Activated naive CD8-positive, alpha-beta T cell treated with anti-CD3 and anti-CD28 coated beads for 36 hours (primary cell): ENCODE results near the gene SSX5. TPM values are rescaled to one million over a fixed set of nuclear protein-coding genes. Genes with fewer than 3 reads are reported as not detected.
"Not testable (repeated sequence)": the region's sequence is repeated elsewhere in the genome, so short reads cannot be mapped to it uniquely, and the experiment has no call there.

Experiments used
- DNase-seq: peaks from one replicate; pipeline ENCODE4 v3.0.0; 2021
- H3K27ac Mint-ChIP-seq: one replicate; pipeline ENCODE4 v1.8.0; 2022; ENCODE audit warnings: mild to moderate bottlenecking, moderate library complexity, mixed read lengths
- H3K27me3 Mint-ChIP-seq: one replicate; pipeline ENCODE4 v1.8.0; 2022; ENCODE audit warnings: mild to moderate bottlenecking, mixed read lengths
- H3K36me3 Mint-ChIP-seq: one replicate; pipeline ENCODE4 v1.8.0; 2021; ENCODE audit warnings: mild to moderate bottlenecking, mixed read lengths
- H3K4me1 Mint-ChIP-seq: one replicate; pipeline ENCODE4 v1.8.0; 2021; ENCODE audit warnings: mixed read lengths
- H3K4me3 Mint-ChIP-seq: one replicate; pipeline ENCODE4 v1.8.0; 2022; ENCODE audit warnings: mild to moderate bottlenecking, moderate library complexity, mixed read lengths
- H3K9me3 Mint-ChIP-seq: one replicate; pipeline ENCODE4 v1.8.0; 2022; ENCODE audit warnings: mixed read lengths
- total RNA-seq, 2 experiments: library from RNA; stranded (reverse); gene quantifications; one replicate each; pipeline ENCODE4 v1.2.3, GENCODE V29; 2021

SSX5 gene, protein sequence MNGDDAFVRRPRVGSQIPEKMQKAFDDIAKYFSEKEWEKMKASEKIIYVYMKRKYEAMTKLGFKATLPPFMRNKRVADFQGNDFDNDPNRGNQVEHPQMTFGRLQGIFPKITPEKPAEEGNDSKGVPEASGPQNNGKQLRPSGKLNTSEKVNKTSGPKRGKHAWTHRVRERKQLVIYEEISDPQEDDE
- not detected for total RNA-seq

DNA sequence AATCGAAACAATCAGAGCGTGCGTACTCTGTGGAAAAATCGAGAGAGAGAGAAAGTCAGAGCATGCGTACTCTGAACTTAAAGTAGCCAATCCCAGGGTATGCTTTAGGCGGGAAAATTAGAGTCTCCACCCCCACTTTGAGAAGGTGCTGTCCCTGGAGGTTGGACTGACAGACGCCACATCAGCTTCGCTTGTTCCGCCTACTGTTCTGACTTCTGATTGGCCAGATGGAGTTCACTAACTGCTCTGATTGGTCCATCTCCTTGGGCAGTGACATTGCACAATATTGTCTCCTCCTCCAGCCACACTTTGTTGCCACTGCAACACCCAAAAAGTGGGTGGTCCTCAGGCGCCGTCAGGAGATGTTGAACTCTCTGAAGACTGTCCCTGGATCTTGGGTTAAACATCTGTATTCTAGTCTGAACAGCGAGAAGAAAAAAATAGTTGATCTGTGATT lies at the start of gene SSX5:
TSS of gene SSX5 (minus strand) at position 51 of the 457 bp plus-strand sequence. CDS start 1,437 bp downstream, outside the sequence.
- H3K4me1 Mint-ChIP-seq = no peaks in the 10 kb centered on the region
- H3K4me3 Mint-ChIP-seq = no peak within 1 kb of the TSS
- no peak within 1 kb of the TSS for H3K27ac Mint-ChIP-seq
- H3K36me3 Mint-ChIP-seq = no peaks in the 10 kb centered on the region
- H3K9me3 Mint-ChIP-seq = no peaks in the 10 kb centered on the region
- no peaks in the 10 kb centered on the region for H3K27me3 Mint-ChIP-seq
- DNase-seq = no peak

DNA sequence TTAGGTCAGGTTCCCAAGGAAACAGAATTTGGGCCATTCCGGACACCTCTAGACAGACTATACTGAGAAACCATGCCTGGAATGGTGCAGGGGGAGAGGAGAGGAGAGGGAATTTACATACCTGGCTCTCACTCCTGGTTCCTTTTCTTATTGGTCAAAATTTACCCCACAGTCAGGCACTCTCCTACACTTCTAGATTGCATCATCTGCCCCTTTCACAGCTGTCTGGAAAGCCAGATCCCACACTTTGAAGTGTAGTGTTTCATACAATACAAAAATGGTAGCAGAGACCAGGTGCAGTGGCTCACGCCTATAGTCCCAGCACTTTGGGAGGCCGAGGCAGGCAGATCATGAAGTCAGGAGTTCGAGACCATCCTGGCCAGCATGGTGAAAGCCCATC lies 27.6 kb upstream of the SSX5 start:
- H3K4me1 Mint-ChIP-seq, H3K27ac Mint-ChIP-seq, DNase-seq, H3K9me3 Mint-ChIP-seq, H3K27me3 Mint-ChIP-seq, H3K36me3 Mint-ChIP-seq, H3K4me3 Mint-ChIP-seq: not testable (repeated sequence)

DNA sequence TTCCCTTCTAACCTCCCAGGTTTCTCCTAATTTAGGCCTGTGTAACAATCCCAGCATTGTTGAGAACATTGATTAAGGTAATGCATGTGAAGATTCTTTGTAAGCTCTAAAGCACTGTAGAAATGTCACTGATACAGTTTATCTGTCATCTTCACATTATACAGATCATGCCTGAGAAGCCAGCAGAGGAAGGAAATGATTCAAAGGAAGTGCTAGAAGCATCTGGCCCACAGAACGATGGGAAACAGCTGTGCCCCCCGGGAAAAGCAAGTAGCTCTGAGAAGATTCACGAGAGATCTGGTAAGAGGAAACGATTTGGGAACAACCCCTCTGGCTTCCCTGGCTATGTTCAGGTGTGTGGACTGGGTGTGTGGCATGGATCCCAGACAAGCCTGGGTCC lies 17.7 kb upstream of the SSX5 start:
- not testable (repeated sequence) for H3K27me3 Mint-ChIP-seq, H3K27ac Mint-ChIP-seq, H3K36me3 Mint-ChIP-seq, H3K4me3 Mint-ChIP-seq, DNase-seq, H3K9me3 Mint-ChIP-seq, H3K4me1 Mint-ChIP-seq

DNA sequence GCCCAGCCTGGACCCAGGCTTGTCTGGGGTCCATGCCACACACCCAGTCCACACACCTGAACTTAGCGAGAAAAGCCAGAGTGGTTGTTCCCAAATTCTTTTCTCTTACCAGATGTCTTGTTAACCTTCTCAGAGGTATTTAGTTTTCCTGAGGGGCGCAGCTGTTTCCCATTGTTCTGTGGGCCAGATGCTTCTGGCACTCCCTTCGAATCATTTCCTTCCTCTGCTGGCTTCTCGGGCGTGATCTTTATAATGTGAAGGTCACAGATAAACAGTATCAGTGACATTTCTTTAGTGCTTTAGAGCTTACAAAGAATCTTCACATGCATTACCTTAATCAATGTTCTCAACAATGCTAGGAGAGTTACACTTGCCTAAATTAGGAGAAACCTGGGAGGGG lies 6.6 kb downstream of the SSX5 start:
- H3K27me3 Mint-ChIP-seq, H3K4me1 Mint-ChIP-seq, DNase-seq, H3K27ac Mint-ChIP-seq, H3K36me3 Mint-ChIP-seq, H3K9me3 Mint-ChIP-seq, H3K4me3 Mint-ChIP-seq: not testable (repeated sequence)

DNA sequence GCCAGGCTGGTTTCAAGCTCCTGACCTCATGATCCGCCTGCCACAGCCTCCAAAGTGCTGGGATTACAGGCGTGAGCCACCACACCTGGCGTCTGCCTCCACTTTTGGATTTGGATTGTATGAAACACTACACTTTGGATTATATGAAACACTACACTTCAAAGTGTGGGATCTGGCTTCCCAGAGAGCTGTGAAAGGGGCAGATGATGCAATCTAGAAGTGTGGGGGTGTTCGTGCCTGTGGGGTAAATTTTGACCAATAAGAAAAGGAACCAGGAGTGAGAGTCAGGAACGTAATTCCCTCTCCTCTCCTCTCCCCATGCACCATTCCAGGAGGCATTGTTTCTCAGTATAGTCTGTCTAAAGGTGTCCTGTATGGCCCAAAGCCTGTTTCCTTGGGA lies 14.7 kb downstream of the SSX5 start:
- not testable (repeated sequence) for H3K9me3 Mint-ChIP-seq, H3K27me3 Mint-ChIP-seq, DNase-seq, H3K27ac Mint-ChIP-seq, H3K4me1 Mint-ChIP-seq, H3K4me3 Mint-ChIP-seq, H3K36me3 Mint-ChIP-seq

DNA sequence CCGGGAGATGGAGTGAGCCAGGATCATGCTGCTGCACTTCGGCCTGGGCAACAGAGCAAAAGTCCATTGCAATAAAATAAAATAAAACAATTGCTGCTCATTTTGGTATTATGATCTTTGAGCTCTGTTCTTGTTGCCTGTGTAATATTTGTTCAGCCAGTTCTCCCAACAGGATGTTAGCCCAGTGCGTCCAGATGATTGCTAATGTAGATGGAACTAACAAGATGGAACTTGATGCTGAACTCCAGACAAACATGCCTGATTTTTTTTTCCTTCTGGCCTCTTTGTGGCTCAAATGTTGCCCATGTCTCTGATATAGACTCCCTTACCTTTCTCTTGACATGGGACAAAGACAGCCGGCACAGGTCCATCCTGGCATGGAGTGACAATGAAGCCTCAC lies 15.8 kb downstream of the SSX5 start:
- no peak overlapping the region for H3K27ac Mint-ChIP-seq
- H3K4me3 Mint-ChIP-seq = no peak overlapping the region
- H3K36me3 Mint-ChIP-seq = no peaks in the 10 kb centered on the region
- no peaks in the 10 kb centered on the region for H3K27me3 Mint-ChIP-seq
- H3K9me3 Mint-ChIP-seq = no peaks in the 10 kb centered on the region
- no peaks in the 10 kb centered on the region for H3K4me1 Mint-ChIP-seq
- no peak for DNase-seq

DNA sequence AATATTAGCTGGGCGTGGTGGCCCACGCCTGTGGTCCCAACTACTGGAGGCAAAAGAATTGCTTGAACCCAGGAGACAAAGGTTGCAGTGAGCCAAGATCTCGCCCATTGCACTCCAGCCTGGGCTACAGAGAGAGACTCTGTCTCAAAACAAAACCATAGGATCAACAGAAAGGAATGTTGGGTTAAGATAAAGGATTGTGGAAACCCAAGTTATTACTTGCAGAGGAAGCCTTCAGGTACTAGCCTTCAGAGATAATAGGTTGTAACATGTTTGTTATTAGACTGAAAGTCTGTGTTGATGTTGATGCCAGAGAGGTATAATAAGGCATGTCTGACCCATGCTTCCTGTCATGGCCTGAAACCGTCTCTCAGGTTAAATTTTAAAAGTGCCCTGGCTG lies 16.9 kb downstream of the SSX5 start:
- no peaks in the 10 kb centered on the region for H3K36me3 Mint-ChIP-seq
- no peaks in the 10 kb centered on the region for H3K9me3 Mint-ChIP-seq
- DNase-seq = no peak
- H3K27me3 Mint-ChIP-seq = no peaks in the 10 kb centered on the region
- no peak overlapping the region for H3K4me3 Mint-ChIP-seq
- no peaks in the 10 kb centered on the region for H3K4me1 Mint-ChIP-seq
- H3K27ac Mint-ChIP-seq = no peak overlapping the region

DNA sequence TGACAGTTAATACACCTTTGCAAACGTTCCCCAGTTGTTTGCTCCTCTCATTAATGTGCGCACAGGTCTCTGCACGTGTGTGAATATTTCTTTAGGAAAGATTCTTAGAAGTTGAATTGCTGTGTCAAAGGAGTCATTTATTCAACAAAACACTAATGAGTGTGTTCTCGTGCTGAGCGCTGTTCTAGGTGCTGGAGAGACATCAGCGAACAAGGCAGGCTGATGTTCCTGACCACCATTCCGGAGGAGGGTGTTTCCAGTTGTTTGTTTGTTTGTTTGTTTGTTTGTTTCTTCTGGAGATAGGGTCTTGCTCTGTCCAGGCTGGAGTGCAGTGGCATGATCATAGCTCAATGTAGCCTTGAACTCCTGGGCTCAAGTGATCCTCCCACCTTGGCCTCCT lies 30.3 kb downstream of the SSX5 start:
- not testable (repeated sequence) for H3K36me3 Mint-ChIP-seq, H3K27me3 Mint-ChIP-seq, H3K27ac Mint-ChIP-seq, H3K9me3 Mint-ChIP-seq, H3K4me3 Mint-ChIP-seq, H3K4me1 Mint-ChIP-seq, DNase-seq

DNA sequence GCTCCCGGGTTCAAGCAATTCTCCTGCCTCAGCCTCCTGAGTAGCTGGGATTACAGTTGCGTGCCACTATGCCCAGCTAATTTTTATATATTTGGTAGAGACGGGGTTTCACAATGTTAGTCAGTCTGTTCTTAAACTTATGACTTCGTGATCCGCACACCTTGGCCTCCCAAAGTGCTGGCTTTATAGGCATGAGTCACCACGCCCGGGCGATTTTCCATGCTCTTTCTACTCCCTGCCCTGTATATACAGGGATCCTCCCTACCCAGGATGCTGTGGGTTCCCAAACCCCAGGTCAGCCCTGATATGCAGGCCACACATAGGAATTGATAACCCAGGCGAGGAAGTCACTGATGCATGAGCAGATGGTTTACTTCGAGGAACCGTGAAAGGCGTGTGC lies 31.4 kb downstream of the SSX5 start:
- no peak overlapping the region for H3K4me3 Mint-ChIP-seq
- DNase-seq = no peak
- H3K4me1 Mint-ChIP-seq = no peaks in the 10 kb centered on the region
- H3K27me3 Mint-ChIP-seq = no peaks in the 10 kb centered on the region
- no peak overlapping the region for H3K27ac Mint-ChIP-seq
- H3K36me3 Mint-ChIP-seq = no peaks in the 10 kb centered on the region
- no peaks in the 10 kb centered on the region for H3K9me3 Mint-ChIP-seq

DNA sequence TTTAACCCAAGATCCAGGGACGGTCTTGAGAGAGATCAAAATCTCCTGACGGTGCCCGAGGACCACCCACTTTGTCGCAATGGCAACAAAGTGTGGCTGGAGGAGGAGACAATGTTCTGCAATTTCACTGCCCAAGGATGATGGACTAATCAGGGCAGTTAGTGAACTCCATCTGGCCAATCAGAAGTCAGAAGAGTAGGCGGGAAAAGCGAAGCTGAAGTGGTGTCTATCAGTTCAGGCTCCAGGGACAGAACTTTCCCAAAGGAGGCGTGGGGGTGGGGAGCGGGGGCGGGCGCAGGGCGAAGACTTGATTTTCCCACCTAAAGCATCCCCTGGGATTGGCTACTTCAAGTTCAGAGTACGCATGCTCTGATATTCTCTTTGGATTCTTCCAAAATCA lies 40.6 kb downstream of the SSX5 start:
- Mint-ChIP-seq H3K36me3 (no peaks in the 10 kb centered on the region), H3K4me1 (no peaks in the 10 kb centered on the region), H3K27me3 (no peaks in the 10 kb centered on the region), H3K9me3 (no peaks in the 10 kb centered on the region), H3K27ac (no peak overlapping the region), H3K4me3 (no peak overlapping the region)
- no peak for DNase-seq

DNA sequence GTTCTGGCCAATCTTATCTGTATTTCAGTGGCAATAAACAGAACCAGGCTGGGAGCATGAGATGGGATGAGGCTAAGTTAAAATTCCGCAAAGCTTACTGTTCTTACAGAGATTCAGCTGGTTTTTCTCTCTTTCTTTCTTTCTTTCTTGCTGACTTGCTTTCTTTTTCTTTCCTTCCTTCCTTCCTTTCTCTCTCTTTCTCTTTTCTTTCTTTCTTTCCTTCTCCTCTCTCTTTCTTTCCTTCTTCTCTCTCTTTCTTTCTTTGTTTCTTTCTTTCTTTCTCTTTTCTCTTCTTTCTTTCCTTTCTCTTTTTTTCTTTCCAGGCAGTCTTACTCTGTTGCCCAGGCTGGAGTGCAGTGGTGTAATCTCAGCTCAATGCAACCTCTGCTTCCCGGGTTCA lies 41.8 kb downstream of the SSX5 start:
- Mint-ChIP-seq H3K27me3 (no peaks in the 10 kb centered on the region), H3K4me1 (no peaks in the 10 kb centered on the region)

DNA sequence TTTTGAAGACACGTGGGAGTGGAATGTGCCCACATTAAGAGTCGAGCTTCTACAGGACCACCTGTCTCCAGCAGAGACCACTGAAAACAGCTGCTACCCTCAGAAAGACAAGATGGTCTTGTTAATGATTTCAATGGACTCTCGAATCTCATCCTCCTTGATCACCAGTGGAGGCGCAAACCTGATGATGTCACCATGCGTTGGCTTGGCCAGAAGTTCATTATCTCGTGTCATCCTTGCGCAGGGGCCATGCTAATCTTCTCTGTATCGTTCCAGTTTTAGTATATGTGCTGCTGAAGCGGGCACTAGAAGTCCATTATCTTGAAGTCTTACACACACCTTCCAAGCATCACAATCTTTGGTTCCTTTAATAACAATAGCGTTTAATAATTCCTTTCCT lies 42.8 kb downstream of the SSX5 start:
- DNase-seq = no peak
- Mint-ChIP-seq H3K4me1 (no peaks in the 10 kb centered on the region), H3K9me3 (no peaks in the 10 kb centered on the region), H3K27me3 (no peaks in the 10 kb centered on the region), H3K36me3 (no peaks in the 10 kb centered on the region), H3K4me3 (no peak overlapping the region), H3K27ac (no peak overlapping the region)

More for the DNA sequence above, 41.8 kb downstream of the SSX5 start:
- no peak for DNase-seq
- Mint-ChIP-seq H3K36me3 (no peaks in the 10 kb centered on the region), H3K9me3 (no peaks in the 10 kb centered on the region), H3K4me3 (no peak overlapping the region), H3K27ac (no peak overlapping the region)

DNA sequence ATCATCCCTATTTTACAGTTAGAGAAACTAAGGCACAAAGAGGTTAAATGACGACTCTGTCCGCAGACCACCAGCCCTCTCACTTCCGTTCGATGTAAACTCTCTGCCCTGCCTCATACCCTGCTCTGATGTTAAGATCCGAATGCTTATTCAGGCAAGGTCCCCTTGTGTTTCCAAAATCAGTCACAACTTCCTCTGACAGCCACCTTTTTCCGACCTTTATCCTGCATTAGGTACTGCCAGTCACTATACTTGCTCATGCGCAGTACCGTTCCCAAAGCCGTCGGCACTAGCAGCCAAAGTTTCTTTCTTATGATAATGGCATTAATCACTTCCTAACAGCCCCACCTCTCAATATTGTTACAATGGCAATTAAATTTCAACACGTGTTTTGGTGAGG lies 53.9 kb downstream of the SSX5 start:
- H3K27me3 Mint-ChIP-seq, H3K4me3 Mint-ChIP-seq, H3K9me3 Mint-ChIP-seq, H3K36me3 Mint-ChIP-seq: not testable (repeated sequence)
- Mint-ChIP-seq H3K4me1 (peaks cover 18% of the 10 kb centered on the region), H3K27ac (peak overlapping the region; percentile 51)
- DNase-seq = peak; percentile 15

DNA sequence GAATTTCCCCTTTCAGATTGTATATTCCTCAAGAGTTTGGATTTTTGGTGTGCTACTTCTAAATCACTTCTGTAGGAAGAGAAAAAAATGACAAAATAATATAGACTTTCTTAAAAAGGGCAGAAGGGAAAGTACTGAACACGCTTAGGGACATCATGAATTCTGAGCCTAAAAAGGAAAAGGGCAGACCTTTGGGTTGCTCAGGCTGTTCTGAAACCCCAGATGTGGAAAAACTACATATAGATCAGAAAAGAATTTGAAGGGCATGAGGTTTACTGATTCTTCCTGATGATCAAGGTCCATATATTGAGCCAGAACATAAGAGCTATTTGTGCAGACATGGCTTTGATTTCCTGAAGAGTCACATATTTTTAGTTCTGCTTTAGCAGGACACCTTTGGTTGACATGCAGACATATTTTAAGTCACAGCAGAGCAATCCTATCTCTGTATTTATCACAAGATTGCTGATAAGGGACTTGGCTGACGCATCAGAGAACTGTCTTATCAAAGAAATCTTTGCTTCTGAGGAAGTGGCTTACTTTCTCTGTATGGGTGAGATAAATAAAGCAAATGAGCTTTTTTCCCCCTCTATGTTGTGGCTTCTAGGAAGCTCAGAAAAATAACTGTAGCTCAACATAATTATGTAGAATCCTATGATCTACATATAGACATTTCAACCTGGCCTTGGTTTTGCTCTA lies 54.6 kb downstream of the SSX5 start:
- not testable (repeated sequence) for H3K36me3 Mint-ChIP-seq, H3K27ac Mint-ChIP-seq, H3K9me3 Mint-ChIP-seq, H3K4me3 Mint-ChIP-seq, DNase-seq, H3K27me3 Mint-ChIP-seq
- H3K4me1 Mint-ChIP-seq = peaks cover 18% of the 10 kb centered on the region

DNA sequence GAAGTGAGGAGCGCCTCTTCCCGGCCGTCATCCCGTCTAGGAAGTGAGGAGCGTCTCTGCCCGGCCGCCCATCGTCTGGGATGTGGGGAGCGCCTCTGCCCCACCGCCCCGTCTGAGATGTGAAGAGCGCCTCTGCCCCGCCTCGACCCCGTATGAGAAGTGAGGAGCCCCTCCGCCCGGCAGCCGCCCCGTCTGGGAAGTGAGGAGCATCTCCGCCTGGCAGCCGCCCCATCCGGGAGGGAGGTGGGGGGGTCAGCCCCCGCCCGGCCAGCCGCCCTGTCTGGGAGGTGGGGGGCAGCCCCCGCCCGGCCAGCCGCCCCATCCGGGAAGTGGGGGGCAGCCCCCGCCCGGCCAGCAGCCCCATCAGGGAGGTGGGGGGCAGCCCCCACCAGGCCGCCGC lies 57.5 kb downstream of the SSX5 start:
- H3K27me3 Mint-ChIP-seq, H3K4me3 Mint-ChIP-seq, H3K36me3 Mint-ChIP-seq, H3K27ac Mint-ChIP-seq, H3K9me3 Mint-ChIP-seq, DNase-seq: not testable (repeated sequence)
- H3K4me1 Mint-ChIP-seq = peaks cover 12% of the 10 kb centered on the region
